Endodermal cell (in vitro differentiated cells): ENCODE results near the gene DEDD. TPM values are rescaled to one million over a fixed set of nuclear protein-coding genes. Genes with fewer than 3 reads are reported as not detected.

Experiments used
- DNase-seq: peaks from one replicate; pipeline ENCODE4 v3.0.0-alpha.2; 2017
- H3K27ac ChIP-seq: 2 replicates; pipeline ENCODE4 v1.5.1; 2013; ENCODE audit warnings: mild to moderate bottlenecking, low read depth, low read length, moderate library complexity
- H3K27me3 ChIP-seq: 2 replicates; pipeline ENCODE4 v1.6.1; 2013; ENCODE audit warnings: mild to moderate bottlenecking, low read length, moderate library complexity; ENCODE audit not compliant: insufficient read depth, control insufficient read depth, poor library complexity, severe bottlenecking
- H3K36me3 ChIP-seq: 2 replicates; pipeline ENCODE4 v1.7.0; 2013; ENCODE audit warnings: mild to moderate bottlenecking, low read length, moderate library complexity; ENCODE audit not compliant: control insufficient read depth, insufficient read depth
- H3K4me1 ChIP-seq: one replicate; pipeline ENCODE4 v1.7.0; 2013; ENCODE audit warnings: low read length; ENCODE audit not compliant: control insufficient read depth, insufficient read depth
- H3K4me3 ChIP-seq: 2 replicates; pipeline ENCODE4 v1.5.1; 2013; ENCODE audit warnings: mild to moderate bottlenecking, low read length, moderate library complexity
- H3K9ac ChIP-seq: 2 replicates; pipeline ENCODE4 v1.6.1; 2013; ENCODE audit warnings: mild to moderate bottlenecking, low read length, moderate library complexity; ENCODE audit not compliant: poor library complexity, severe bottlenecking; ENCODE audit errors: extremely low read depth
- H3K9me3 ChIP-seq: 2 replicates; pipeline ENCODE4 v1.6.1; 2013; ENCODE audit warnings: mild to moderate bottlenecking, low read length, moderate library complexity; ENCODE audit not compliant: control insufficient read depth
- H3K27ac Mint-ChIP-seq: 2 replicates; pipeline ENCODE4 v1.8.0; 2020; ENCODE audit warnings: mixed read lengths
- H3K27me3 Mint-ChIP-seq: 2 replicates; pipeline ENCODE4 v1.8.0; 2021; ENCODE audit warnings: mild to moderate bottlenecking, mixed read lengths; ENCODE audit not compliant: insufficient read depth
- H3K36me3 Mint-ChIP-seq: 2 replicates; pipeline ENCODE4 v1.8.0; 2020; ENCODE audit warnings: low read depth, mixed read lengths
- H3K4me1 Mint-ChIP-seq: 2 replicates; pipeline ENCODE4 v1.8.0; 2020; ENCODE audit warnings: mixed read lengths
- H3K4me3 Mint-ChIP-seq: 2 replicates; pipeline ENCODE4 v1.8.0; 2020; ENCODE audit warnings: mild to moderate bottlenecking, moderate library complexity, mixed read lengths
- H3K9me3 Mint-ChIP-seq: 2 replicates; pipeline ENCODE4 v1.8.0; 2020; ENCODE audit warnings: mild to moderate bottlenecking, mixed read lengths
- WGBS, 2 experiments: methylation state at CpG; one replicate each; pipeline versions ENCODE4 v1.1.5 to v1.1.7; 2013; ENCODE audit warnings: missing lambda C conversion rate in 2 of 2, mixed read lengths in 1 of 2; ENCODE audit not compliant: insufficient coverage in 1 of 2, insufficient read length in 1 of 2; 5-methylcytosine and 5-hydroxymethylcytosine counted together
- total RNA-seq, 2 donors: library from RNA; stranded (reverse); fragmentation: NEBNext Ultra II Directional in 1 of 2; extraction: Animal tissue kit (Norgen Biotek cat#: 25700) in 1 of 2; gene quantifications; 2 replicates in 1 of 2; 3 replicates in 1 of 2; pipeline ENCODE4 v1.2.1, GENCODE V29; 2021
- TF ChIP-seq, protein P1 (sequence below): fragments of 200-600 bp; sonication (generic); conservative IDR thresholded peaks from 2 replicates; pipeline ENCODE4 v1.5.0; 2021; ENCODE audit warnings: antibody characterized with exemption, mild to moderate bottlenecking

DEDD gene
- total RNA-seq, 2 donors from 2014 or later: 34.2 to 39.8 TPM

DNA sequence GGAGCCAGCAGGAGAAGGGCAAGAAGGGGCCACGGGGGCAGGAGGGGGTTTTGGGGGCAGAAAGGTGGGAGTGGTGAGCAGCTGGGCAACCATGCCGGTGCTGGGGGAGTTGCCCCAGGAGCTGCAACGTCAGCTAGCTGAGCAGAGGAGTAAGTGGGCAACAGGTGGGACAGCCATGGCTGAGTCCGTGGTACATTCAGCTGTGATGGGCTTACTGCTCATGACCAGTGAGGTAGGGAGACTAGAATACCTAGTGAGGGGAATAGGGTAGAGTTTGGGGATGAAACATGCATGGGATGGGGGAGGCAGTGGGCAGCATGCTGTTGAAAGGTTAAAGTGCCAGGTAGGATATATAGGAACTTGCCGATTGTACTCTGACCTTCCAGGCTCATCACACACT lies 29.2 kb upstream of the DEDD start:
- WGBS, 2 experiments: 91 to 94% methylated on average over 3 to 5 of the region's 5 CpGs
- no peaks in the 10 kb centered on the region for H3K9me3 ChIP-seq
- Mint-ChIP-seq H3K4me3 (no peak overlapping the region), H3K9me3 (no peaks in the 10 kb centered on the region), H3K36me3 (peaks cover 35% of the 10 kb centered on the region), H3K27me3 (no peaks in the 10 kb centered on the region), H3K27ac (peak overlapping the region; percentile 57), H3K4me1 (peaks cover 23% of the 10 kb centered on the region)
- H3K36me3 ChIP-seq: peaks cover 55% of the 10 kb centered on the region
- no peak overlapping the region for H3K9ac ChIP-seq
- no peak for DNase-seq
- H3K27ac ChIP-seq: no peak overlapping the region
- H3K27me3 ChIP-seq: no peaks in the 10 kb centered on the region
- H3K4me1 ChIP-seq: peaks cover 5% of the 10 kb centered on the region
- TF ChIP-seq, protein P1, sequence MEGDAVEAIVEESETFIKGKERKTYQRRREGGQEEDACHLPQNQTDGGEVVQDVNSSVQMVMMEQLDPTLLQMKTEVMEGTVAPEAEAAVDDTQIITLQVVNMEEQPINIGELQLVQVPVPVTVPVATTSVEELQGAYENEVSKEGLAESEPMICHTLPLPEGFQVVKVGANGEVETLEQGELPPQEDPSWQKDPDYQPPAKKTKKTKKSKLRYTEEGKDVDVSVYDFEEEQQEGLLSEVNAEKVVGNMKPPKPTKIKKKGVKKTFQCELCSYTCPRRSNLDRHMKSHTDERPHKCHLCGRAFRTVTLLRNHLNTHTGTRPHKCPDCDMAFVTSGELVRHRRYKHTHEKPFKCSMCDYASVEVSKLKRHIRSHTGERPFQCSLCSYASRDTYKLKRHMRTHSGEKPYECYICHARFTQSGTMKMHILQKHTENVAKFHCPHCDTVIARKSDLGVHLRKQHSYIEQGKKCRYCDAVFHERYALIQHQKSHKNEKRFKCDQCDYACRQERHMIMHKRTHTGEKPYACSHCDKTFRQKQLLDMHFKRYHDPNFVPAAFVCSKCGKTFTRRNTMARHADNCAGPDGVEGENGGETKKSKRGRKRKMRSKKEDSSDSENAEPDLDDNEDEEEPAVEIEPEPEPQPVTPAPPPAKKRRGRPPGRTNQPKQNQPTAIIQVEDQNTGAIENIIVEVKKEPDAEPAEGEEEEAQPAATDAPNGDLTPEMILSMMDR: no peak
- H3K4me3 ChIP-seq: no peak overlapping the region

DNA sequence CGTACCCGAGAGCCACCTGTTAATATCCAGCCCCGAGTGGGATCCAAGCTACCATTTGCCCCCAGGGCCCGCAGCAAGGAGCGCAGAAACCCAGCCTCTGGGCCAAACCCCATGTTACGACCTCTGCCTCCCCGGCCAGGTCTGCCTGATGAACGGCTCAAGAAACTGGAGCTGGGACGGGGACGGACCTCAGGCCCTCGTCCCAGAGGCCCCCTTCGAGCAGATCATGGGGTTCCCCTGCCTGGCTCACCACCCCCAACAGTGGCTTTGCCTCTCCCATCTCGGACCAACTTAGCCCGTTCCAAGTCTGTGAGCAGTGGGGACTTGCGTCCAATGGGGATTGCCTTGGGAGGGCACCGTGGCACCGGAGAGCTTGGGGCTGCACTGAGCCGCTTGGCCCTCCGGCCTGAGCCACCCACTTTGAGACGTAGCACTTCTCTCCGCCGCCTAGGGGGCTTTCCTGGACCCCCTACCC lies 28.2 kb upstream of the DEDD start:
- Histone ChIP-seq H3K36me3 (peaks cover 55% of the 10 kb centered on the region), H3K9ac (no peak overlapping the region), H3K27ac (no peak overlapping the region), H3K27me3 (no peaks in the 10 kb centered on the region), H3K9me3 (no peaks in the 10 kb centered on the region), H3K4me3 (no peak overlapping the region), H3K4me1 (peaks cover 5% of the 10 kb centered on the region)
- Mint-ChIP-seq H3K27me3 (no peaks in the 10 kb centered on the region), H3K4me1 (peaks cover 23% of the 10 kb centered on the region), H3K4me3 (peak overlapping the region; percentile 77), H3K27ac (peak overlapping the region; percentile 89), H3K9me3 (no peaks in the 10 kb centered on the region), H3K36me3 (peaks cover 35% of the 10 kb centered on the region)
- 96 to 98% methylated on average over 17 to 22 of the region's 22 CpGs for WGBS, 2 experiments
- no peak for DNase-seq
- TF ChIP-seq, protein P1: no peak

DNA sequence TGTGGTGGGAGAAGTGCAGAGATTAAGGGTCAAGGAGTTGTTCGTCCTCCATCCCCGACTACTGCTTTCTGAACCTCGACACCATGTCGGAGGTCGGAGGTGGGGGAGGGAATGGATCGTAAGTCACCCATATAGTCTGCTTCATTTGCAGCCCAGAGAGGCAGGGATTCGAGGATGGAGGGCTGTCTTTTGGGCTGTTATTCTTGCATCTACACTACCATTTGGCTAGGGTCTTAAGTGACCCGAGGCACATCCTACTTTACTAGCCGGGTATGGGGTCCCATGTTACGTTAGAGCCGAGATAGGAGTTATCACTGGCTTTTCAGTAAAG lies 27.4 kb upstream of the DEDD start:
- TF ChIP-seq, protein P1: no peak
- Histone ChIP-seq H3K27me3 (no peaks in the 10 kb centered on the region), H3K27ac (no peak overlapping the region), H3K4me3 (peak overlapping the region; percentile 86), H3K4me1 (peaks cover under 1% of the 10 kb centered on the region), H3K9ac (peak overlapping the region; percentile 68), H3K9me3 (no peaks in the 10 kb centered on the region), H3K36me3 (peaks cover 52% of the 10 kb centered on the region)
- Mint-ChIP-seq H3K27ac (peak overlapping the region; percentile 89), H3K4me1 (peaks cover 23% of the 10 kb centered on the region), H3K36me3 (peaks cover 35% of the 10 kb centered on the region), H3K9me3 (no peaks in the 10 kb centered on the region), H3K27me3 (no peaks in the 10 kb centered on the region), H3K4me3 (peak overlapping the region; percentile 77)
- no peak for DNase-seq
- 20 to 59% methylated on average over 3 to 11 of the region's 11 CpGs for WGBS, 2 experiments
